ENCODE measurements around the gene FANCC. TPM values are rescaled to one million over a fixed set of nuclear protein-coding genes. Genes with fewer than 3 reads are reported as not detected.

The FANCC gene
- total and polyA plus RNA-seq, 10 donors, result 0.89 to 9.7 (median 6.6) TPM

DNA sequence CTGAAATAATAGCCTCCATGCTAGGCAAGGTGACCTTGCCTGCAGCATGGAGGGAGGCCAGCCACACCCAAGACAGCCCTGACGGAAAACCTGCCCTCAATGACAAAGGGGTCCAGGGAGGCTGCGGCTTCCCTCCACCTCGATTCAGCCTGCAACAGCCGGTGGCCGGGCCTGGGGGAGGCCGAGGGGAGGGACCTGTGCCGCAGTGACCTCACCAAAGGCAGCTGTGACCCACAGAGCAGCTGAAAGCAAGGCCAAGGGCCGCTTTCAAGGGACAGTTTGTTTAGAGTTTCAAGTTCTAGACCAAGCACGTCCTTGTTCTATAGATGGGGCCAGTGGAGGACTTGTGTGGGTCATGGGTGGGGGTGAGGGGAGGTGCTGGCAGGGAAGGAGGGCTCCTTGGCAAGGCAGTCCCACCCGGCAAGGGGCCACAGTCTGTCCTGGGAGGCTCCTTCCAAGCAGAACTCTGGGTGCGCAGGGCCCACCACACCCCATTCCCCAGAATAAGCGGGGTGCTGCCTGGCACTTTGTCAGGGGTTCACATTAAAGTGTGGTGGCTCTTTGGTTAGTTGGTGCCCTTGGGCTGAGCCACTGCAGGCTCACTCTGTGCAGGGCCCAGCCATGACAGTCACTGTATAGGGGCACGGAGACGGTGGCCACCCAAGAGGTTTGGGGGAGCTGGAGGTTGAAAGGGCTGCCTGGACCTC, 226.5 kb downstream of the FANCC start:
- Histone ChIP-seq H3K4me3 (no peak overlapping the region), H3K27me3 (replicated peaks in 1 of 7) (no peaks in the 10 kb centered on the region), H3K4me1 (peaks cover 18 to 84% (median 48%) of the 10 kb centered on the region in 6 donors), H3K9me3 (no peaks in the 10 kb centered on the region), H3K36me3 (peaks cover 0 to 31% (median 8%) of the 10 kb centered on the region in 6 donors), H3K27ac (peak overlapping the region; percentile 47 to 85 (median 70))
- TF ChIP-seq POLR2AphosphoS5 (IDR thresholded peaks at IDR 0.05) (no peak), POLR2A (IDR thresholded peaks at IDR 0.05) (no peak)
- TF ChIP-seq, protein P1, sequence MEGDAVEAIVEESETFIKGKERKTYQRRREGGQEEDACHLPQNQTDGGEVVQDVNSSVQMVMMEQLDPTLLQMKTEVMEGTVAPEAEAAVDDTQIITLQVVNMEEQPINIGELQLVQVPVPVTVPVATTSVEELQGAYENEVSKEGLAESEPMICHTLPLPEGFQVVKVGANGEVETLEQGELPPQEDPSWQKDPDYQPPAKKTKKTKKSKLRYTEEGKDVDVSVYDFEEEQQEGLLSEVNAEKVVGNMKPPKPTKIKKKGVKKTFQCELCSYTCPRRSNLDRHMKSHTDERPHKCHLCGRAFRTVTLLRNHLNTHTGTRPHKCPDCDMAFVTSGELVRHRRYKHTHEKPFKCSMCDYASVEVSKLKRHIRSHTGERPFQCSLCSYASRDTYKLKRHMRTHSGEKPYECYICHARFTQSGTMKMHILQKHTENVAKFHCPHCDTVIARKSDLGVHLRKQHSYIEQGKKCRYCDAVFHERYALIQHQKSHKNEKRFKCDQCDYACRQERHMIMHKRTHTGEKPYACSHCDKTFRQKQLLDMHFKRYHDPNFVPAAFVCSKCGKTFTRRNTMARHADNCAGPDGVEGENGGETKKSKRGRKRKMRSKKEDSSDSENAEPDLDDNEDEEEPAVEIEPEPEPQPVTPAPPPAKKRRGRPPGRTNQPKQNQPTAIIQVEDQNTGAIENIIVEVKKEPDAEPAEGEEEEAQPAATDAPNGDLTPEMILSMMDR (IDR thresholded peaks at IDR 0.05 in 8 of 11, conservative IDR thresholded peaks at IDR 0.05 in 3 of 11), result no peak
- intact Hi-C loops (cut with DNase I; ENCODE audit: low total_unique reads), result no loop called here
- 63 to 82% (median 75%) methylated on average over 12 to 14 of the region's 14 CpGs for WGBS, 5 donors
- no peak for DNase-seq

DNA sequence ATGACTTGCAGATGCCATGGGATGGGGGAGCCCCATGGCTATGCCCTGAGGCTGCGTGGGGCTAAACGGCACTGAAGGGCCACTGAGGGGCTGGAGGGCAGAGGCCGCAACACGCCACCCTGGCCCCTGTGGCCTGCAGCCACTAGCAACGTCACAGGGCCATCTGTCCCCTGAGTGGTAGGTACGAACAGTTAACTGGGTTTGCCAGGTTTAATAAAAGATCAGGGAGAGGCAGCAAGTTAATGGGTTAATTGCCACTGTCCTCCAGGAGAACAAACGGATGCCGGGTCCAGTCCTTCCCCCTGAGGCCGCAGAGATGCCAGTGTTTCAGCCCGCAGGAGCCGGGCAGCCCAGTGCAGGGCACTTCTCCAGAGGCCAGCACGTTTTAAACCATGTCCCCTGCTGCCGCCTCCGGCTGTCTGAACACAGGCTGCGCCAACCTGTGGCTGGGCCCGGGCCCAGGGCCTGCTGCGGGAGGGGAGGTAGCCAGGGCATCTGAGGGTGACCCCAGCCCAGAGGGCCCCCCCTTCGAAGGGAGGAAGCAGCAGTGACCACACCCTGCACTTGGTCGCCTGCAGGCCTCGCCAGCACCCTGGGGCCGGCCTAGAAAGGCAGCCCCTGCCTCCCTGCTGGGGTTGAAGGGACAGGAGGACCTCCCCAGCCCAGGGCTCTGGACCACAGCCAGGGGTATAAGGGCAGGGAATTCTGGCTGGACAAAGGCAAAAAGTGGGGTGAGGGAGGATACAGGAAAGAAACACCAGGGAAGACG, 227.3 kb downstream of the FANCC start:
- Histone ChIP-seq H3K4me3 (no peak overlapping the region), H3K4me1 (peaks cover 18 to 77% (median 47%) of the 10 kb centered on the region in 6 donors), H3K27ac (peak overlapping the region in 7 of 8 donors; percentile 47 to 85 (median 71)), H3K36me3 (peaks cover 0 to 39% (median 16%) of the 10 kb centered on the region in 6 donors), H3K27me3 (replicated peaks in 1 of 7) (no peaks in the 10 kb centered on the region), H3K9me3 (no peaks in the 10 kb centered on the region)
- WGBS, 5 donors, result 44 to 76% (median 65%) methylated on average over 17 to 22 of the region's 22 CpGs
- intact Hi-C loops (cut with DNase I; ENCODE audit: low total_unique reads), result no loop called here
- peak; percentile 80 for DNase-seq
- TF ChIP-seq, protein P1 (IDR thresholded peaks at IDR 0.05 in 8 of 11, conservative IDR thresholded peaks at IDR 0.05 in 3 of 11), result no peak
- peak in 2 of 3 donors; percentile 72 to 73 for TF ChIP-seq POLR2AphosphoS5 (IDR thresholded peaks at IDR 0.05)
- no peak for TF ChIP-seq POLR2A (IDR thresholded peaks at IDR 0.05)

DNA sequence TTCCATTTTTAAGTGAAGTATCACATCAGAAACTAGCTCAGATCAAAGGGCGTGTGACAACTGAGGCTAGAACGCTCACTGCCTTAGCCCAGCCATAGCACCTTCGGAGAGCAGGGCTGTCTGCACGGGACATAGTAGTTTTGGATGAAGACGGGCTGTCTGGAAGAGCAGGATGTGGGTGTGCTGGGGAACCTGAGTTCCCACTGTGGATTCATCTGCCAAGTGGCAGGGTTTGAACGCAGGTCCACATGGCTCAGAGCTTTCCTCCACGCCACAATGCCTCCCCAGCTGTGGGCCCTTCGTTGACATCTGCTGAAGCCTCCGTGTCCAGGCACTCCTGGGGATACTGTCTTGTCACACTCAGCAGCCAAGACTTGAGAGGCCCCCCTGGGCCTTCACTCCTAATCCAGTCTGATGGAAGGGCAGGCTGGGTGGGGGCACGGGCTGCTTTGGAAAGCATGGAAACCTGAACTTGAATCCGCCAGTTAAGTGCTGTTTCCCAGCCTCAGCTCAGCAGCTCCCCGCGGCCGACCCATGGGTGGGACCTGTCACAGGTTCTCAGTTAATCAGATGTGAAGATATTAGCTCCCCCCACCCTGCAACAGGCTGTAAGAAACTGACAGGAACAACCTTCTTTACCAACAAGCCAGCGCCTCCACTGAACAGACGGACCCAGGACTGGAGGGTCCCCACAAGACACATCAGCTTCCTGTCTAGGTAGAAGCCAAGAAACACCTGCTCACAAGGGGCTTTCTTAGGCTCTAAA, 228.1 kb downstream of the FANCC start:
- Histone ChIP-seq H3K4me3 (no peak overlapping the region), H3K4me1 (peaks cover 17 to 70% (median 42%) of the 10 kb centered on the region in 6 donors), H3K36me3 (peaks cover 0 to 47% (median 20%) of the 10 kb centered on the region in 6 donors), H3K9me3 (no peaks in the 10 kb centered on the region), H3K27ac (peak overlapping the region in 6 of 8 donors; percentile 7 to 85 (median 73)), H3K27me3 (replicated peaks in 1 of 7) (no peaks in the 10 kb centered on the region)
- 83 to 87% (median 85%) methylated on average over 7 to 16 of the region's 16 CpGs for WGBS, 5 donors
- no peak for TF ChIP-seq POLR2A (IDR thresholded peaks at IDR 0.05)
- TF ChIP-seq POLR2AphosphoS5 (IDR thresholded peaks at IDR 0.05), result no peak
- TF ChIP-seq, protein P1 (IDR thresholded peaks at IDR 0.05 in 8 of 11, conservative IDR thresholded peaks at IDR 0.05 in 3 of 11), result no peak
- intact Hi-C loops (cut with DNase I; ENCODE audit: low total_unique reads), result no loop called here
- peak; percentile 65 for DNase-seq

All from spleen (tissue), 11 donors.